Brain microvascular endothelial cell (primary cell): ENCODE results near the gene CDIPT.
"Not testable (repeated sequence)": the region's sequence is repeated elsewhere in the genome, so short reads cannot be mapped to it uniquely, and the experiment has no call there.

Source experiments
- DNase-seq: peaks from one replicate; pipeline ENCODE4 v3.0.0-alpha.2; 2020
- H3K27ac ChIP-seq: fragments of 250-450 bp; sonication (Bioruptor Pico); 2 replicates; pipeline ENCODE4 v1.5.1; 2020; ENCODE audit warnings: mild to moderate bottlenecking, moderate library complexity
- H3K27me3 ChIP-seq: fragments of 250-450 bp; sonication (Bioruptor Pico); replicated peaks from 2 replicates; pipeline ENCODE4 v1.5.1; 2020; ENCODE audit warnings: mild to moderate bottlenecking
- H3K36me3 ChIP-seq: fragments of 250-450 bp; sonication (Bioruptor Pico); replicated peaks from 2 replicates; pipeline ENCODE4 v1.5.1; 2020; ENCODE audit warnings: mild to moderate bottlenecking
- H3K4me3 ChIP-seq: 2 replicates; pipeline ENCODE4 v1.5.1; 2011; ENCODE audit warnings: low read depth, mild to moderate bottlenecking, control low read depth, low read length, moderate library complexity
- CTCF ChIP-seq: IDR thresholded peaks from 2 replicates; pipeline ENCODE4 v1.5.1; 2011; ENCODE audit warnings: low read depth, mild to moderate bottlenecking, moderate library complexity, low read length, control low read depth, inconsistent platforms; ENCODE audit errors: missing control alignments
- in situ Hi-C: cut with HindIII; loops from 2 replicates; pipeline ENCODE4 v1.10.0; 2017; ENCODE audit warnings: low sequenced_read_pairs, low pct_ligation_motif_present

Gene CDIPT

GRCh38 chr16:29837841-29838240 is 25.2 kb downstream of the CDIPT start:
- Histone ChIP-seq H3K27ac (no peak overlapping the region), H3K27me3 (no peaks in the 10 kb centered on the region), H3K36me3 (peaks cover 85% of the 10 kb centered on the region), H3K4me3 (no peak overlapping the region)
- in situ Hi-C loops = no loop called here
- no peak for TF ChIP-seq CTCF
- no peak for DNase-seq

GRCh38 chr16:29836623-29837022 is 26.4 kb downstream of the CDIPT start:
- Histone ChIP-seq H3K27ac (no peak overlapping the region), H3K4me3 (no peak overlapping the region), H3K27me3 (no peaks in the 10 kb centered on the region), H3K36me3 (peaks cover 82% of the 10 kb centered on the region)
- no peak for TF ChIP-seq CTCF
- no peak for DNase-seq
- in situ Hi-C loops = no loop called here

GRCh38 chr16:29835926-29836325 is 27.1 kb downstream of the CDIPT start:
- Histone ChIP-seq H3K4me3 (no peak overlapping the region), H3K36me3 (peaks cover 84% of the 10 kb centered on the region), H3K27me3 (no peaks in the 10 kb centered on the region), H3K27ac (no peak overlapping the region)
- DNase-seq = no peak
- no peak for TF ChIP-seq CTCF
- in situ Hi-C loops = no loop called here

- no peak for TF ChIP-seq CTCF
- in situ Hi-C loops = no loop called here
- Histone ChIP-seq H3K27ac (no peak overlapping the region), H3K4me3 (no peak overlapping the region), H3K36me3 (peaks cover 76% of the 10 kb centered on the region), H3K27me3 (no peaks in the 10 kb centered on the region)
- DNase-seq = no peak
Measured at GRCh38 chr16:29834079-29834478, 28.9 kb downstream of the CDIPT start.

- H3K27ac ChIP-seq, DNase-seq, in situ Hi-C loops, H3K27me3 ChIP-seq, H3K4me3 ChIP-seq: not testable (repeated sequence)
- peaks cover 69% of the 10 kb centered on the region for H3K36me3 ChIP-seq
Measured at GRCh38 chr16:29833219-29833618, 29.8 kb downstream of the CDIPT start.

- no peak for TF ChIP-seq CTCF
- Histone ChIP-seq H3K36me3 (peaks cover 52% of the 10 kb centered on the region), H3K27me3 (no peaks in the 10 kb centered on the region), H3K27ac (no peak overlapping the region), H3K4me3 (no peak overlapping the region)
- DNase-seq = no peak
- in situ Hi-C loops = no loop called here
Measured at GRCh38 chr16:29831490-29831889, 31.5 kb downstream of the CDIPT start.
